ACHN (cell line): Measurements from ENCODE around the gene FRYL.
"Not testable (repeated sequence)": the region's sequence is repeated elsewhere in the genome, so short reads cannot be mapped to it uniquely, and the experiment has no call there.

Experiments
- DNase-seq: peaks from one replicate; pipeline ENCODE4 v3.0.0-alpha.2; 2015
- in situ Hi-C: cut with HindIII; loops from 2 replicates; pipeline ENCODE4 v1.10.0; 2017; ENCODE audit warnings: low sequenced_read_pairs, low pct_ligation_motif_present, low pct_unique_long_range_greater_than_20kb

FRYL gene

DNA sequence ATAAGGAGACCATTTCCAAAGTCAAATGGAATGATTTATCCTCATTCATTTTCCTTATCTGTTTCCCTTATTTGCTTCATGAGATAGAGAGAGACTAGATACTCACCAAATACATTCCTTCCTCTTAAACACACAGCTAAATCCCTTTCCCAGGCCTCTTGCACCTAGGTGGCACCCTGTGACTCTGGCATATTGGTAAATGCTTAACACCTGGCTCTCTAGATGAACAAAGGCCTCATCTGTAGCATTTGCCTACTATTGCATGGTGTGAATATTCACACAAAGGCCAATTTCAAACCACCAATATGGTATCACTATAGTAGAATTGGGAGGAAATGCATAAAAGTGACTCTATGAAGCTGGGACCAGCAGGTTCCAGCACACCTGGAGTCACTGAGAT, 319.1 kb downstream of the FRYL start:
- DNase-seq: no peak
- in situ Hi-C loops: no loop called here

- in situ Hi-C loops: no loop called here
These were observed 325.5 kb downstream of the FRYL start for GRCh38 chr4:48454591-48454990.

DNA sequence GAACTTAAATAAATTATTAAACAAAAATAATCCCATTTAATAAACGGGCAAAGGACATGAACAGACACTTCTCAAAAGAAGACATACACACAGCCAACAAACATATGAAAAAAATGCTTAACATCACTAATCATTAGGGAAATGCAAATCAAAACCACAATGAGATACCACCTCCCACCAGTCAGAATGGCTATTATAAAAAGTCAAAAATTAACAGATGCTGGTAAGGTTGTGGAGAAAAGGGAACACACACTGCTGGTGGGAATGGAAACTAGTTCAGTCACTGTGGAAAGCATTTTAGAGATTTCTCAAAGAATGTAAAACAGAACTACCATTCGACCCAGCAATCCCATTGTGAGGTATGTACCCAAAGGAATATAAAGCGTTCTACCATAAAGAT, 328.4 kb downstream of the FRYL start:
- DNase-seq, in situ Hi-C loops: not testable (repeated sequence)

More at GRCh38 chr4:48454591-48454990, 325.5 kb downstream of the FRYL start:
- no peak for DNase-seq

DNA sequence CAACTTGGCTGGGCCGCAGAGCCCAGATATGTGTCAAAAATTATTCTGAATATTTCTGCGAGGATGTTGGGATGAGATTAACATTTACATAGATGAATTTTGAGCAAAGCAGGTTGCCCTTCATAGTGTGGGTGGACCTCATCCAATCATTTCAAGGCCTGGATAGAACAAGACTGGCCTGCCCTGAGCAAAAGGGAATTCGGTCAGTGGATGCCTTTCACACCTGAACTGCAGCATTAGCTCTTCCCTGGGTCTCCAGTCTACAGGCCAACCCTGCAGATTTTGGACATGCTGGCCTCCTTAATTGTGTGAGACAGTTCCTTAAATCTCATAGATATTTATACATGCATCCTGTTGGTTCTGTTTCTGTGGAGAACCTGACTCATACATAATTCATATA, 329.3 kb downstream of the FRYL start:
- no peak for DNase-seq
- in situ Hi-C loops: no loop called here

- in situ Hi-C loops: no loop called here
- no peak for DNase-seq
These were observed 330.9 kb downstream of the FRYL start for GRCh38 chr4:48449151-48449550.
